Suprapubic skin (tissue), 4 donors: ENCODE results near the gene ZNF674.

ENCODE experiments used
- CTCF ChIP-seq, 2 donors: fragments of 200-600 bp in 1 of 2; fragments of 450-650 bp in 1 of 2; sonication (generic) in 1 of 2; IDR thresholded peaks; one replicate each; pipeline ENCODE4 v1.5.1; 2016 to 2019; ENCODE audit warnings: antibody characterized with exemption in 2 of 2, mild to moderate bottlenecking in 1 of 2, moderate library complexity in 1 of 2
- EP300 ChIP-seq: sonication (generic); formaldehyde crosslinking; IDR thresholded peaks from one replicate; pipeline ENCODE4 v1.6.1; 2017; ENCODE audit warnings: antibody characterized with exemption
- POLR2A ChIP-seq, 2 donors: fragments of 450-650 bp; IDR thresholded peaks; one replicate each; pipeline ENCODE4 v1.6.1; 2017; ENCODE audit warnings: antibody characterized with exemption in 2 of 2, mild to moderate bottlenecking in 2 of 2, moderate library complexity in 2 of 2
- POLR2AphosphoS5 ChIP-seq, 3 donors: sonication (generic); formaldehyde crosslinking; IDR thresholded peaks; one replicate each; pipeline ENCODE4 v1.6.1; 2017; ENCODE audit warnings: antibody characterized with exemption in 3 of 3

GRCh38 chrX:46554942-46555341 is 9.7 kb upstream of the ZNF674 start:
- TF ChIP-seq CTCF (IDR thresholded peaks at IDR 0.05) (no peak), POLR2AphosphoS5 (IDR thresholded peaks at IDR 0.05) (no peak), POLR2A (IDR thresholded peaks at IDR 0.05) (no peak), EP300 (no peak)
